ENCODE data around the gene MRPS23. TPM values are rescaled to one million over a fixed set of nuclear protein-coding genes. Genes with fewer than 3 reads are reported as not detected.

The MRPS23 gene
- total and polyA plus RNA-seq, 2 experiments from 2014 or later = 53.2 to 74.5 TPM

DNA sequence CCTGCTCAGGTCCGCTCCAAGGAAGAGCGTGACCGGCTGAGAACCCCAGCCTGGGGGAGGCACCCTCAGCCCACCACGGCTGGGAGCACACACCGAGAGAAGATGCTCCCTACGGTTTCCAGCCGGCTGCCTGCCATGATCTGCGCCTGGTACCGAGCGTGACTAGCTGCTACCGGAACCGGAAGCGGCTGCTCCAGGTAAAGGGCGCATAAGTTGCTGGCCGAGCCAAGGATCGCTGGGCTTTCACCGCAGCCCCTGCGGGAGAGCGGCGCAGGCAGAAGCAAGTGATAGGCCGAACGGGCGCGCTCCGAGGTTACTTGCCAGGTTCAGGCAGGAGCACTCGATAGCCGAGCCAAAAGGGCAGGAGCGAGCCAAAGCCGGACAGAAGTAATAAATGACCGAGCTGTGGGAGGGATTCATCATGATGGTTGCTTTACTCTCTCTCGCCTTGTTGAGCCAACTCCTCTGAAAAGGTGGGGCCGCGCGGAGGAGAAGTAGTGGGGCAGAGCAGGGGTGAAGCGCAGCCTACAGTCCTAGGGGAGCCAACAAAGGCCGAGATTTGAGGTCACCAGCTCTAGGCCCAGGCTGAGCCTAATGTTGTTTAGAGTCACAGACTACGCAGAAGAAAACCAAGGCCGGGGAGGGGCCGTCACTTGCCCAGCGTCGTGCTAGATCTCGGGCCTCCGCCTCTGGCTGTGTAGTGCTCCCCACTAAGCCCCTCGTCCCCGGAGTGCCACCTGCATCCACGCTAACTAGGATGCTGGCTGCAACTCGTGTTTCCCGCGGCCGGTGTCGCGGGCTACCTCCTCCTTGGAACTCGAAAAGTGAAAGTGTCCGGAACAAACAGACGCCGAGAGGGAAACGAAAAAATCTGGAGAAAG, at the start of gene MRPS23 (continued):
- TF ChIP-seq, protein P1, sequence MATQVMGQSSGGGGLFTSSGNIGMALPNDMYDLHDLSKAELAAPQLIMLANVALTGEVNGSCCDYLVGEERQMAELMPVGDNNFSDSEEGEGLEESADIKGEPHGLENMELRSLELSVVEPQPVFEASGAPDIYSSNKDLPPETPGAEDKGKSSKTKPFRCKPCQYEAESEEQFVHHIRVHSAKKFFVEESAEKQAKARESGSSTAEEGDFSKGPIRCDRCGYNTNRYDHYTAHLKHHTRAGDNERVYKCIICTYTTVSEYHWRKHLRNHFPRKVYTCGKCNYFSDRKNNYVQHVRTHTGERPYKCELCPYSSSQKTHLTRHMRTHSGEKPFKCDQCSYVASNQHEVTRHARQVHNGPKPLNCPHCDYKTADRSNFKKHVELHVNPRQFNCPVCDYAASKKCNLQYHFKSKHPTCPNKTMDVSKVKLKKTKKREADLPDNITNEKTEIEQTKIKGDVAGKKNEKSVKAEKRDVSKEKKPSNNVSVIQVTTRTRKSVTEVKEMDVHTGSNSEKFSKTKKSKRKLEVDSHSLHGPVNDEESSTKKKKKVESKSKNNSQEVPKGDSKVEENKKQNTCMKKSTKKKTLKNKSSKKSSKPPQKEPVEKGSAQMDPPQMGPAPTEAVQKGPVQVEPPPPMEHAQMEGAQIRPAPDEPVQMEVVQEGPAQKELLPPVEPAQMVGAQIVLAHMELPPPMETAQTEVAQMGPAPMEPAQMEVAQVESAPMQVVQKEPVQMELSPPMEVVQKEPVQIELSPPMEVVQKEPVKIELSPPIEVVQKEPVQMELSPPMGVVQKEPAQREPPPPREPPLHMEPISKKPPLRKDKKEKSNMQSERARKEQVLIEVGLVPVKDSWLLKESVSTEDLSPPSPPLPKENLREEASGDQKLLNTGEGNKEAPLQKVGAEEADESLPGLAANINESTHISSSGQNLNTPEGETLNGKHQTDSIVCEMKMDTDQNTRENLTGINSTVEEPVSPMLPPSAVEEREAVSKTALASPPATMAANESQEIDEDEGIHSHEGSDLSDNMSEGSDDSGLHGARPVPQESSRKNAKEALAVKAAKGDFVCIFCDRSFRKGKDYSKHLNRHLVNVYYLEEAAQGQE (IDR thresholded peaks at IDR 0.05; ENCODE audit: unreplicated experiment) = peak; percentile 17

DNA sequence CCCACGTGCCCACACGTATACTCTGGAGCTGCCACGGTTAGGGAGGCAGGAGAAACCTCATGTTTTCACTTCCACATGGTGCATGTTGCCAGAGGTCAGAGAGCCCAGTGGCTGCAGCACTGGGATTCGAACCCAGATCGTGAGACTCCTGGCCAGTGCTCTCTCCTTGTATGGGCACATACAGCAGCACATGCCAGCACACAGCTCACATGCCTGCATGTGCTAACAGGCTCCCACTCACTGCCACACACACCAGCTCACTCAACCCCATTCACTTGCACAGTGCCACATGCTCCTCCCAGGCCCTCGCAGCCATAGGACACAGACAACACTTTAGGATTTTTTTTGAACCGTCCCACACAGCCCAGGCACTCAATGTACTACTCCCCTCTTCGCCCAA, 49.5 kb upstream of the MRPS23 start:
- TF ChIP-seq, protein P2, sequence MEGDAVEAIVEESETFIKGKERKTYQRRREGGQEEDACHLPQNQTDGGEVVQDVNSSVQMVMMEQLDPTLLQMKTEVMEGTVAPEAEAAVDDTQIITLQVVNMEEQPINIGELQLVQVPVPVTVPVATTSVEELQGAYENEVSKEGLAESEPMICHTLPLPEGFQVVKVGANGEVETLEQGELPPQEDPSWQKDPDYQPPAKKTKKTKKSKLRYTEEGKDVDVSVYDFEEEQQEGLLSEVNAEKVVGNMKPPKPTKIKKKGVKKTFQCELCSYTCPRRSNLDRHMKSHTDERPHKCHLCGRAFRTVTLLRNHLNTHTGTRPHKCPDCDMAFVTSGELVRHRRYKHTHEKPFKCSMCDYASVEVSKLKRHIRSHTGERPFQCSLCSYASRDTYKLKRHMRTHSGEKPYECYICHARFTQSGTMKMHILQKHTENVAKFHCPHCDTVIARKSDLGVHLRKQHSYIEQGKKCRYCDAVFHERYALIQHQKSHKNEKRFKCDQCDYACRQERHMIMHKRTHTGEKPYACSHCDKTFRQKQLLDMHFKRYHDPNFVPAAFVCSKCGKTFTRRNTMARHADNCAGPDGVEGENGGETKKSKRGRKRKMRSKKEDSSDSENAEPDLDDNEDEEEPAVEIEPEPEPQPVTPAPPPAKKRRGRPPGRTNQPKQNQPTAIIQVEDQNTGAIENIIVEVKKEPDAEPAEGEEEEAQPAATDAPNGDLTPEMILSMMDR (conservative IDR thresholded peaks at IDR 0.05; ENCODE audit: low read depth in 2 of 2) = no peak
- TF ChIP-seq CREB1 (CRISPR knock-in tag; IDR thresholded peaks at IDR 0.05; ENCODE audit: low read depth) (no peak), STAT1 (IDR thresholded peaks at IDR 0.05; ENCODE audit: unreplicated experiment) (no peak), EZH2 (IDR thresholded peaks at IDR 0.05; ENCODE audit: low read depth, unreplicated experiment) (no peak), ZNF331 (CRISPR knock-in tag; IDR thresholded peaks at IDR 0.05; ENCODE audit: low read depth) (no peak)
- TF ChIP-seq, protein P3, sequence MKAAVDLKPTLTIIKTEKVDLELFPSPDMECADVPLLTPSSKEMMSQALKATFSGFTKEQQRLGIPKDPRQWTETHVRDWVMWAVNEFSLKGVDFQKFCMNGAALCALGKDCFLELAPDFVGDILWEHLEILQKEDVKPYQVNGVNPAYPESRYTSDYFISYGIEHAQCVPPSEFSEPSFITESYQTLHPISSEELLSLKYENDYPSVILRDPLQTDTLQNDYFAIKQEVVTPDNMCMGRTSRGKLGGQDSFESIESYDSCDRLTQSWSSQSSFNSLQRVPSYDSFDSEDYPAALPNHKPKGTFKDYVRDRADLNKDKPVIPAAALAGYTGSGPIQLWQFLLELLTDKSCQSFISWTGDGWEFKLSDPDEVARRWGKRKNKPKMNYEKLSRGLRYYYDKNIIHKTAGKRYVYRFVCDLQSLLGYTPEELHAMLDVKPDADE (IDR thresholded peaks at IDR 0.05) = no peak
- TF ChIP-seq, protein P4, sequence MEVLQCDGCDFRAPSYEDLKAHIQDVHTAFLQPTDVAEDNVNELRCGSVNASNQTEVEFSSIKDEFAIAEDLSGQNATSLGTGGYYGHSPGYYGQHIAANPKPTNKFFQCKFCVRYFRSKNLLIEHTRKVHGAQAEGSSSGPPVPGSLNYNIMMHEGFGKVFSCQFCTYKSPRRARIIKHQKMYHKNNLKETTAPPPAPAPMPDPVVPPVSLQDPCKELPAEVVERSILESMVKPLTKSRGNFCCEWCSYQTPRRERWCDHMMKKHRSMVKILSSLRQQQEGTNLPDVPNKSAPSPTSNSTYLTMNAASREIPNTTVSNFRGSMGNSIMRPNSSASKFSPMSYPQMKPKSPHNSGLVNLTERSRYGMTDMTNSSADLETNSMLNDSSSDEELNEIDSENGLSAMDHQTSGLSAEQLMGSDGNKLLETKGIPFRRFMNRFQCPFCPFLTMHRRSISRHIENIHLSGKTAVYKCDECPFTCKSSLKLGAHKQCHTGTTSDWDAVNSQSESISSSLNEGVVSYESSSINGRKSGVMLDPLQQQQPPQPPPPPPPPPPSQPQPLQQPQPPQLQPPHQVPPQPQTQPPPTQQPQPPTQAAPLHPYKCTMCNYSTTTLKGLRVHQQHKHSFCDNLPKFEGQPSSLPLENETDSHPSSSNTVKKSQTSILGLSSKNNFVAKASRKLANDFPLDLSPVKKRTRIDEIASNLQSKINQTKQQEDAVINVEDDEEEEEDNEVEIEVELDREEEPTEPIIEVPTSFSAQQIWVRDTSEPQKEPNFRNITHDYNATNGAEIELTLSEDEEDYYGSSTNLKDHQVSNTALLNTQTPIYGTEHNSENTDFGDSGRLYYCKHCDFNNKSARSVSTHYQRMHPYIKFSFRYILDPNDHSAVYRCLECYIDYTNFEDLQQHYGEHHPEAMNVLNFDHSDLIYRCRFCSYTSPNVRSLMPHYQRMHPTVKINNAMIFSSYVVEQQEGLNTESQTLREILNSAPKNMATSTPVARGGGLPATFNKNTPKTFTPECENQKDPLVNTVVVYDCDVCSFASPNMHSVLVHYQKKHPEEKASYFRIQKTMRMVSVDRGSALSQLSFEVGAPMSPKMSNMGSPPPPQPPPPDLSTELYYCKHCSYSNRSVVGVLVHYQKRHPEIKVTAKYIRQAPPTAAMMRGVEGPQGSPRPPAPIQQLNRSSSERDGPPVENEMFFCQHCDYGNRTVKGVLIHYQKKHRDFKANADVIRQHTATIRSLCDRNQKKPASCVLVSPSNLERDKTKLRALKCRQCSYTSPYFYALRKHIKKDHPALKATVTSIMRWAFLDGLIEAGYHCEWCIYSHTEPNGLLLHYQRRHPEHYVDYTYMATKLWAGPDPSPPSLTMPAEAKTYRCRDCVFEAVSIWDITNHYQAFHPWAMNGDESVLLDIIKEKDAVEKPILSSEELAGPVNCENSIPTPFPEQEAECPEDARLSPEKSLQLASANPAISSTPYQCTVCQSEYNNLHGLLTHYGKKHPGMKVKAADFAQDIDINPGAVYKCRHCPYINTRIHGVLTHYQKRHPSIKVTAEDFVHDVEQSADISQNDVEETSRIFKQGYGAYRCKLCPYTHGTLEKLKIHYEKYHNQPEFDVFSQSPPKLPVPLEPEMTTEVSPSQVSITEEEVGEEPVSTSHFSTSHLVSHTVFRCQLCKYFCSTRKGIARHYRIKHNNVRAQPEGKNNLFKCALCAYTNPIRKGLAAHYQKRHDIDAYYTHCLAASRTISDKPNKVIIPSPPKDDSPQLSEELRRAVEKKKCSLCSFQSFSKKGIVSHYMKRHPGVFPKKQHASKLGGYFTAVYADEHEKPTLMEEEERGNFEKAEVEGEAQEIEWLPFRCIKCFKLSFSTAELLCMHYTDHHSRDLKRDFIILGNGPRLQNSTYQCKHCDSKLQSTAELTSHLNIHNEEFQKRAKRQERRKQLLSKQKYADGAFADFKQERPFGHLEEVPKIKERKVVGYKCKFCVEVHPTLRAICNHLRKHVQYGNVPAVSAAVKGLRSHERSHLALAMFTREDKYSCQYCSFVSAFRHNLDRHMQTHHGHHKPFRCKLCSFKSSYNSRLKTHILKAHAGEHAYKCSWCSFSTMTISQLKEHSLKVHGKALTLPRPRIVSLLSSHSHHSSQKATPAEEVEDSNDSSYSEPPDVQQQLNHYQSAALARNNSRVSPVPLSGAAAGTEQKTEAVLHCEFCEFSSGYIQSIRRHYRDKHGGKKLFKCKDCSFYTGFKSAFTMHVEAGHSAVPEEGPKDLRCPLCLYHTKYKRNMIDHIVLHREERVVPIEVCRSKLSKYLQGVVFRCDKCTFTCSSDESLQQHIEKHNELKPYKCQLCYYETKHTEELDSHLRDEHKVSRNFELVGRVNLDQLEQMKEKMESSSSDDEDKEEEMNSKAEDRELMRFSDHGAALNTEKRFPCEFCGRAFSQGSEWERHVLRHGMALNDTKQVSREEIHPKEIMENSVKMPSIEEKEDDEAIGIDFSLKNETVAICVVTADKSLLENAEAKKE (CRISPR knock-in tag; IDR thresholded peaks at IDR 0.05) = no peak
- H3K27me3 ChIP-seq (ENCODE audit: insufficient read depth) = no peaks in the 10 kb centered on the region
- no peaks in the 10 kb centered on the region for H3K79me2 ChIP-seq (replicated peaks; ENCODE audit: insufficient read depth)
- no peak overlapping the region for H3K4me3 Mint-ChIP-seq
- peaks cover 15% of the 10 kb centered on the region for H3K4me1 ChIP-seq (ENCODE audit: insufficient read depth)
- DNase-seq (ENCODE audit: low spot score) (no peak), ATAC-seq (no peak)
- H3F3A ChIP-seq (replicated peaks; ENCODE audit: low read depth) = 0 out of 2 replicates have a peak, but pooled peaks cover under 1% of the 10 kb centered on the region
- no peaks in the 10 kb centered on the region for H3K36me3 Mint-ChIP-seq (ENCODE audit: low read depth)
- H3K4me2 ChIP-seq = 0 out of 2 replicates have a peak overlapping the region, but pooled peaks have one; percentile 20
- H3K4me1 Mint-ChIP-seq = peaks cover 48% of the 10 kb centered on the region
- no peaks in the 10 kb centered on the region for H3K36me3 ChIP-seq (ENCODE audit: insufficient read depth)
- H2AFZ ChIP-seq = peak overlapping the region; percentile 52; the same call in 1 of the 2 replicates
- peaks cover 9% of the 10 kb centered on the region for H3K27me3 Mint-ChIP-seq (ENCODE audit: insufficient read depth, low read depth, poor library complexity)
- H4K20me1 ChIP-seq (replicated peaks; ENCODE audit: insufficient read depth) = no peaks in the 10 kb centered on the region
- peak overlapping the region; percentile 79 for H3K27ac Mint-ChIP-seq
- no peak overlapping the region for H3K4me3 ChIP-seq
- H3K9me3 Mint-ChIP-seq = no peaks in the 10 kb centered on the region
- H3K27ac ChIP-seq (ENCODE audit: low read depth) = 0 out of 2 replicates have a peak overlapping the region, but pooled peaks have one; percentile 45
- no peaks in the 10 kb centered on the region for H3K9me2 ChIP-seq (ENCODE audit: insufficient read depth)
